Measurements from ENCODE around the gene ALDH7A1.
A peak's percentile ranks its signal among the peaks of the same experiment; 100 is the strongest.

ALDH7A1 gene

DNA sequence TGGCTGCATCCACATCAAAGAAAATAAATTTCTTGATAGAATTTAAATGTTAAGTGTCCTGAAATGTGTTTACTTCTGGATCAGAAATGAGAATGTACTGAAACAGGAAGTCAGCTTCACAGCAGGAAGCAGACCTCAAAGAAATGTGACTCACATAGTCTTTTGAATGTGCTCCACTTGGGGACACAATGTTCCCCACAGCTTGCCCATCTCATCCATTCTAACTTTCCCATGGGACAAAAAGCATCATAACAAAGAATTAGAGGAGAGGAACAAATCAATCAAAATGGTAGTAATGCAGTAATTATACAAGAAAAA, 86.1 kb downstream of the ALDH7A1 start:
- DNase-seq (ENCODE audit: low spot score), result no peak

DNA sequence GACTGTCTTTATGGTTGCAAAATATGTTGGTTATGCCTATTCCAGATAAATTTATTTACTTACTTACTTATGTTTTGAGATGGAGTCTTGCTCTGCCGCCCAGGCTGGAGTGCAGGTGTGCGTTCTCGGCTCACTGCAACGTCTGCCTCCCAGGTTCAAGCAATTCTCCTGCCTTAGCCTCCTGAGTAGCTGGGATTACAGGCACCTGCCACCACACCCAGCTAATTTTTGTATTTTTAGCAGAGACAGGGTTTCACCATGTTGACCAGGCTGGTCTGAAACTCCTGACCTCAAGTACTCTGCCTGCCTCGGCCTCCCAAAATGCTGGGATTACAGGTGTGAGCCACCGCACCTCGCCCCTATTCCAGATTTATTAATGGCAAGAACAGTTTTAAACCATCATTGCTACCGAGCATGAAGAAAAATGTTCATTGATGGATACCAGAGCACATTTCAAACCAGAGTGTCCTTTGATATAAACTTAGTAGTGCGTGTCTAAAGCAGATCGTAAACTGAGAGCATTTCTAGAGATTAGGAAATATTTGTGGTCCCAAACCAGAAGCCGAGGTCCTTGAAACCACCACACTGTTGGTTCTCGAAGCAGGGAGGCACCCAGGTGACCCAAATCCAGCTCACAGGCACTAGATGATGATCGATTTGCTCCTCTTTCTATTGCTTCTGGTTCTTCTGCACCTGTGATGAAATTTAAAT, 86.6 kb downstream of the ALDH7A1 start:
- DNase-seq (ENCODE audit: low spot score), result no peak

DNA sequence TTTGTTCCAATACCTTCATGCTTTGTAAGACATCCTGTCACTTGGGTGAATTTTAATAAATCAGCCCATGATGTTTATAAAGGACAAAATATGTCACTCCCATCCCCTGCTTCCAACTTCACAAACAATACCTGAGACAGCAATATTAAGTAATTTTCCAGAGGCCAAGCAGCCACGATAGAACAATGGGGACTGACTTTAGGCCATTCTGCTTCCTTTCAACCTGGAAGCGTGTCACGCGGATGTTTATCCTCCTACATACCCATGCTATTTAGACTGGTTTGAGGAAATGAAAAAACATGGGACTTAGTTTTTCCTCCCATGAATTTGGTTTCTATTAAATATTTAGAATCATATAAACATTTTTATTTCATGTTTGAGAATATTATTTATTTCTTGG, 88.9 kb downstream of the ALDH7A1 start:
- no peak for DNase-seq (ENCODE audit: low spot score)

DNA sequence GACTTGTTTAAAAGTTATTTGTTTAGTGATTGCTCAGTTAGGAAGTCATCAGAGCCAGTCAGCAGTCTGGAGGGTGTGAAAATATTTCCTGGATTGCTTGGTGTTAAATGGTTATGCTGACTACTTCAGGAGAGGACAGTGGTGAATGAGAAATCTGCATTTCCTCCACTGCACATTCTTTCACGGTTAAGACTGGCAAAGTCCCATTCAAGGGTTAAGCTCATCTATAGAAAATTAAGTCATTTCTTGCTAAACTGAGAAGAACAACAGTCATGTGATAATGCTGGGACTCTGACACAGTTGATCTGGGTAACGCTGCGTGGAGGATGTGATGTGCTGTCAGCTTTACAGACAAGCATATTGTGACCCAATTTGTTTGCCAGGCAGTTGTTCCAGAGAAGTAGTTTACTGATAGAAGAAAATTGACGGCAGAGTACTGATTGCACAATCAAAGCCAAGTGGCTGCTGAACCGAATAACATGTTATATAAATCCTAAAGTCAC, 91.4 kb downstream of the ALDH7A1 start:
- peak; percentile 42 for DNase-seq (ENCODE audit: low spot score)

DNA sequence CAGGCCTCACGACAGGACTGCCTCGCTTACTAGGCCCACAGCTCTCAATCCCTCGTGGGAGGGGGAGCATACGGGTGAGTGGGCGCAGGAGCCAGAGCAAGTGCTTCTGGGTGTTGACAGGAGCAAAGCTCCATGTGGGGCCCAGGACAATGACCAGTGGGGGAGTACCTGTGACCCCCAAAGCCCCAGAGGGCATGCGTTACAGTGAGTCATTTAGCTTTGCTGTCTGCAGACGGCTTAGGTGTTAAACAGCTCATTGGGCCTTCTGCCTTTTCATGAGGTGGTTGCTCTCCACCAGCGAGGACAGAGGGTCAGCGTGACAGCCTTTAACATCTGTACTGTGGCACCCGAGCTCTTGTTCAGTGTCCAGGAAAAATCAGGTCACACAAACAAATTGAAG, 93.6 kb downstream of the ALDH7A1 start:
- DNase-seq (ENCODE audit: low spot score), result no peak

DNA sequence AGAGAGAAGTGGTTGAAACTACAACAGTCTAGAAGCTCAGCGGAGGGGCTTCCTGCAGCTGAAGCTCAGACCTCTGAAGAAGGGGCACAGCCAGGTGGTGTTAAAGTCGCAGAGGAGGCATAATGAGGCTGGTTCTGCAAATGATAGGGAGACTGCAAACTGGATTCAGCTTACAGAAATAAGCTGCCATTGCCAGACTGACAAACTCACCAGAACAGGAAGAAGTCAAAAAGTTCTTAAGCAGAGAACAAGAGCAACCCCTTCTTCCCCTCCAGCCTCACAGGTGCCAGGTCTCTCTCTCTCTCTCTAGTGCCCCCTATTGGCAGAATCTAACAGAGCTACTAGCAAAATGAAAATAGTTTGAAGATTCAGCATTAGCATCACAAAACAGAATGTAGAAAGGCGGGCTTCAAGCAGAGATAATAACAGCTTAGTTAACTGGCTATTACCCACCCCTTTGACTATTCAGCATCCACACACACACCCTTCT, 95.1 kb downstream of the ALDH7A1 start:
- DNase-seq (ENCODE audit: low spot score), result no peak

DNA sequence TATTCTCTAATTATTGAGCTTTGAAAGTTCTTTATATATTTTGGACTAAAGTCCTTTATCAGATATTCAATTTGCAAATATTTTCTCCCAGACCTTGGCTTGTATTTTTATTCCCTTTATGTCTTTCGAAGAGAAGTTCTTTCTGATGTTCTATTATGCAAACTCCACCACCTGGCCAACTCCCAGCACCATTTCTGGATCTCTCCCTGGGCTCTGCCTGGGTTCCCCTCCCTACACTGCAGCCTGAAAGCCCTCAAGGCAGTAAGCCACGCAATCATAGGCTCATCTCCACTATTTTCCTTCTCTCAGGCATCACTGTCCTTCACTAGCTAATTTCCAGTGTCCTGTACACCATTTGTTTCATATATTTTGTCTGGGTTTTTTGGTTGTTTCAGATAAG, 95.7 kb downstream of the ALDH7A1 start:
- no peak for DNase-seq (ENCODE audit: low spot score)

DNA sequence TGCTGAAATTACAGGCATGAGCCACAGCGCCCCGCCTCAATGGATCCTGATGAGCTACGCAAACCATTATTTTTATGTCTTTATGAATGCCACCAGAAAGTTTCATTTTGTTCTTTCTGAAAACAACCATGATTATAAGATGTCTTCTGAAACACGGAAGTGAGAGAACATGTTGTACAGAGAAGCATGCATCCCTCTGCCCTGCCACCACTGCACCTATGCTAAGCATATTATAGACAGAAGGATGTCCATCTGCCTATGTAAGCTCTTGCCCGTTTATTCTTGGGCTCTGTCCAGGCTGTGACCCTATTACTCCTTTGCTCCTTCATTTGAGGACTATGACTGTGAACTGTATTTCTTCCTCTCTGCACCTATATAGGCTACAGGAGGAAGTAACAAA, 97.5 kb downstream of the ALDH7A1 start:
- no peak for DNase-seq (ENCODE audit: low spot score)

DNA sequence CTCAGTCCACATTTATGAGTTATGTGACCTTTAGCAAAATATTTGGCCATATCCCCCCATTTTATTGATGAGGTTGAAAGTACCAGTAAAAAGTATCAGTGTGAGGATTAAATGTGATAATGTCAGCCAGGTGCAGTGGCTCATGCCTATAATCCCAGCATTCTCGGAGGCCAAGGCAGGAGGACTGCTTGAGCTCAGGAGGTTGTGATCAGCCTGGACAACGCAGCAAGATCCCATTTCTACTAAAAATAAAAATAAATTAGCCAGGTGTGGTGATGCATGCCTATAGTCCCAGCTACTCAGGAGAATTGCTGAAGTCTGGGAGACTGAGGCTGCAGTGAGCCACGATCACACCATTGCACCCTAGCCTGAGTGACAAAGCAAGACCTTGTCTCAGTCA, 100.6 kb downstream of the ALDH7A1 start:
- DNase-seq (ENCODE audit: low spot score), result no peak

DNA sequence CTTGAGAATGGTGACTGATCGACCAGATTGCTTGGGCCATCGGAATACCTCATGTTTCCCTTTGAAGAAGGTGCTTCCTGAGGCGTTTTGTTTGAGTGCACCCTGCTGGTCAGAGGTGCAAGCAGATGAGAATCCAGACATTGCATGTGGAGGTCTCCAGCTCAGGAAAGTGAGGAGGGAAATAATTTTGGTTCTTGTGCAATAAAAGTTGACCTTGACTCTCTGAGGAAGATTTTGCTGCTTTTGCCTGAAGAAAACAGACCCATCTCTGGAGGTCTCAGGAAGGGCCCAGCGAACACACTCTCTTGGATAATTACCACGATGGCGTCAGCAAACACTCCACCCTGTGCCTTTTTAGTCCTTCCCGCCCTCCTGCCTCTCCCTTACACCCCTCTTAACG, 102.1 kb downstream of the ALDH7A1 start:
- DNase-seq (ENCODE audit: low spot score), result no peak

DNA sequence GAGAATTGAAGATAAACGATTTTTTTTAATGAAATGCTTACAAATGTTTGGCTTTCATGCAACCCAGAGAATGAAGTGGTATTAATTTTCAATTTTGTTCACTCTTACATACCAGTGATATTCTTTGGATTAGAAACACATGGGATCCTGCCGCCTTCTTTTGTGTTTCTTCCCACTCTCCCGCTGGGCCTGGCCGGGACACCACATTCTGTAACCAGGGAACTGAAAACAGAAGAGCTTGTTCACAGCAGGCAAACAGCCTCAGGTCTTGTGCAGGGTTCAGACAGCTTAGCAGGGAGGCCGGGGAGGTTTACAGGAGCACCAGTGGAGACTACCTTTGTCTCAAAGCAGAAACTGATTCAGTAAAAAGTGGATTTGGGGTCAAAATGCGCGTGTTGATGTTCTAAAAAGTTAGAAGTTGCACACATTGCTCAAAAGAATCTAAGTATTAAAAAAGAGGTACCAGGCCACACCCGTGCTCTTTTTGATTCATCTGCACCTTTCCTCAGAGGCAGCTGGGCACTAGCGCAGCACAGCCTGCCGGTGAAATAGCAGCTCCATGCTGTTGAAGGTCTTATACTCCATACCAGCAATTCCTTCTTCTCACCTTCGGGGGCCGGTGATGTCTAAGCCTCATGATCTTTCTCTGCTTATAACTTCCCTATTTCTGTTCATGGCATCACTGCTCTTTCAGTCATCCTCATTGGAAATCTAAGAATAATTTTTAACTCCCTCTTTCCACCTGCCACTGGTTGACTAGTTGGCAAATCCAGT, 104.7 kb downstream of the ALDH7A1 start:
- peak; percentile 46 for DNase-seq (ENCODE audit: low spot score)

DNA sequence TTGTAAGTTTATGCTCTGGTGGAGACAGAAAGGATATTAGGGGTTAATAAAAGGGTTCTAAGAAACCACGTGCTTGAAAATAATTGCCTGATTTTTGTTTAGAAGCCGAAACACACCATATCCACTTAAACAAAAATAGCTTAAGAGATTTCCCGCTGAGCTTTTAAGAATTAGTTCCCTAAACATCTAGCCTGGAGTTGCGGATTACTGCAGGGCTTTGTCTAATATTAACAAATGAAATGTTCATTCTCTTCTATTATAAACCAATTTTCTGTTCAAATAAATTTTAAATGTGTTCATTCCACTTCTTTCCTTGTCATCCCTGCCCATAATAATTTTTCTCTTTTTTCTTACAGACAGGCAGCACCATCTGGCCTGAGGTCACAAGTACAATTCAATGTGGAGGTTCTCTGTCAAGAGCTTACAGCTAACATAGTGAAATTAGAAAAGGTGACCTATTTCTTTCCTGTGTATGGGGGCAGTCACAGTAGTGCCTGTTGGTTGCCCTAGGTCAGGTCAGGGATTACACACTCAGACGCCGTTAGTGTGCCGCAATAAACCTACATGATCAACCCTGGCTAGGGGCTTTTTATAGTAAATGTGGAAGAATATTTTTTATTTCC, 106.5 kb downstream of the ALDH7A1 start:
- no peak for DNase-seq (ENCODE audit: low spot score)

DNA sequence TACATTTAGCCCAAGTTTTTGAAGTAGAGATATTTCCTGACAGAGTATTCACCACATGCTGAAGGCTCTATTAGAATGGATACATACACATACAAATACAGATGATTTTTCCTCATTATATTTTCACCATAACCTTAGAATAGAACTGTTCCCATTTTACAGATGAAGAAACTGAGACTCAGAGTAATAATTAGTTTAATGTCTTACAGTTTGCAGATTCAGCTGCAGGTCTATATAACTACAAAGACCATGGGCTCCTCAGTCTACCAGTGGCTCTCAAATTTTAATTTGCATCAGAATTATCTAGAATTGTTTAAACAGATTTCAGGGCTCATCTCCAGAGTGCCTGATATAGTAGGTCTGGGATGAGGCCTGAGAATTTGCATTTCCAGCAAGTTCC, 107.4 kb downstream of the ALDH7A1 start:
- no peak for DNase-seq (ENCODE audit: low spot score)

DNA sequence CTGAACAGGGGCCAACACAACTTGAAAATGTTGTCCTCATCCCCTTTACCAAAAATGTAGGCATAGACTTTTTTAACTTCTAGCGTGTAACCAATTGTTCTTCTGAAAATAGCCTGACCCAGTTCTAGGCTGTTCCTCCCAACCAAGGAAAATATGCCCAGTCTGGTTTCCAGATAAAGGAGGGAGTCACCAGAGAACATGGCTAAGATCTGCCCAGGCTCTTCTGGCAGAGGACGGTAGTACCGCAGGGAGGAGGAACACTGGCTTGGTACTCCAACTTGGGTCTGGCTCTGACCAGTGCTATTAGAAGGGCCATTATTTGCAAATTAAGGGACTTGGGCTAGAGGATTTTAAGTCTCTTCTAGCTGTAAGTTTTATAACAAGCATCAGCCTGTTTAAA, 108.7 kb downstream of the ALDH7A1 start:
- peak; percentile 48 for DNase-seq (ENCODE audit: low spot score)

DNA sequence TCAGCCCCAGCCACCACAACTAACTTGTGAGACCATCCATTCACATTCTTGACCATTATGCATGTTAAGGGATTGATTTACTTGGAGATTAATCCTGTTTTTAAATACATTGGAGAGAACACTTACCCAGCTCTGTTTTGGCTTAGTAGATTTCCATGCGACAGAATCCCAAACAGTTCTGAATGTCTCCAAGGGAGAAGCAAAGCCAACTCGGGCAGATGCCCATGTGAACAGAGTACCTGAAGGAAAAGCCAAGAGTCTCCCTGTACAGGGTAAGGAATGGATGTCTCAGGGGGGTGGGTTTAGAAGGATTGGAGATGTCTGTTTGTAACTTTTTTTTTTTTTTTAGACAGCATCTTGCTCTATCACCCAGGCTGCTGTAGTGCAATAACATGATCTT, 110.8 kb downstream of the ALDH7A1 start:
- no peak for DNase-seq (ENCODE audit: low spot score)

DNA sequence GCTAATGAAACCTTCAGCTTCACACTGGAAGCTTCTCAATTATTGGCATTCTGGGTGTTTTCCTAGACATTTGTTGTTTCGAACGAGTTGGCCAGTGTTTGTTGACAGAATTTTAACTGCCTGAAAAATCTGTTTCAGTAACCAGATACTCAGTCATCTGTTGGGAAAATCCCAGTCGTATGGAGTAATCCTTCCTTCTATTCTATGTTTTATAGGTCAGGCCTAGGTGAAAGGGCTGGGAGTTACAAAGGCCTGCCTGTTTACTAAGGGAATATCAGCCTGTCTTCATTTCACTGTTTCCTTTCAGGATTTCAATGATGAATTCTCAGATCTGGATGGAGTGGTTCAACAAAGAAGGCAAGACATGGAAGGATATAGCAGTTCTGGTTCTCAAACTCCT, 111.9 kb downstream of the ALDH7A1 start:
- DNase-seq (ENCODE audit: low spot score), result no peak

DNA sequence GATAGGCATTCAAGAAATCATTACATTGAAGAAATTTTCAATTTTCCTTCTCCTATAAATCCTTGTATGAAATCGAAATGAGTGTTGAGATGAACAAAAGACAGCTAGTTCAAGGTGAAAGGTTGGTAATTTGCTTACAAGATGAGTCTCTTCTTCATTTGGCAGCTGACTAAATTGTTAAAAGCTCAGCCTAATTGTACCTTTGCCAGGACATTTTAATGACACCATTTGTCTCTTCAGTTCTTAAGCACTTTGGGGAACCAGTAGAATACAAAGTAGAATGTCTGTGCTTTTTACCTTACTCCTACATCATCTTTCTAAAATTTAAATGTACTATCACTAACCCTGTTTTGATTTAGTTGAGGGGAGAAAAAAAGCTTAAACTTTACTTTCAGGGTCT, 112.4 kb downstream of the ALDH7A1 start:
- no peak for DNase-seq (ENCODE audit: low spot score)

DNA sequence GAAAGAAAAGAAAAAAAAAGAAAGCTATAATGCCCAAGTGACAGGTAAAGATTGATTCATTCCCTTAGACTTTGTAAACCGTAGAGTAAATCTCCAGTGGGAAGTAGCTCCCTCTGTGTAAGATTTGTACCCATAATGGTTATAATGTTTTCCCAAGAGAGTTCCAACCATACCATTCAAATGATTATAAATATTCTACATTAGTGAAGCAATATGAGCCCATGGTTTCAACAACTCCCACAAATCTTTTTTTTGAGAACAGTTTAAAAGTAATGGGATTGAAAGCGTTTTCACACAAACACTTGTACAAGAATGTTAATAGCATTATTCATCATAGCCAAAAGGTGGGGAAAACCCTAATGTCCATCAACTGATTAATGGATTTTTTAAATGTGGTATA, 113.8 kb downstream of the ALDH7A1 start:
- DNase-seq (ENCODE audit: low spot score), result no peak
